PC-3 (cell line): Measurements from ENCODE around the gene DGKI. TPM values are rescaled to one million over a fixed set of nuclear protein-coding genes. Genes with fewer than 3 reads are reported as not detected.

Experiments
- ATAC-seq: fragments of 200-7000 bp; cut with Tn5 transposase; 2 replicates; pipeline ENCODE4 v1.9.1; 2020; ENCODE audit warnings: mild to moderate bottlenecking, moderate library complexity
- BruUV-seq: library from RNA; stranded (reverse); fragments of 400-500 nt; replicated peaks from 2 replicates; lab custom pipeline; 2021; lab: Mats Ljungman, UMichigan
- CTCF ChIA-PET: fragments of 300-600 bp; sonication (Branson Sonifier 250); formaldehyde crosslinking; loops from one replicate; lab custom pipeline; 2022; ENCODE audit warnings: antibody characterized with exemption; lab: Charles Lee
- POLR2A ChIA-PET: fragments of 300-600 bp; sonication (Branson Sonifier 250); formaldehyde crosslinking; loops from one replicate; lab custom pipeline; 2022; ENCODE audit warnings: antibody characterized with exemption; ENCODE audit not compliant: unreplicated experiment; lab: Charles Lee
- DNase-seq: peaks from one replicate; pipeline ENCODE4 v3.0.0-alpha.2; 2015
- H2AFZ ChIP-seq: fragments of 300-600 bp; sonication (generic); 2 replicates; pipeline ENCODE4 v1.6.0; 2016; ENCODE audit warnings: antibody characterized with exemption, low read length
- H3F3A ChIP-seq: fragments of 300-600 bp; sonication (generic); one replicate; pipeline ENCODE4 v1.6.0; 2017; ENCODE audit warnings: antibody characterized with exemption, low read length, control low read depth, mild to moderate bottlenecking; ENCODE audit not compliant: unreplicated experiment
- H3K27ac ChIP-seq: fragments of 300-600 bp; sonication (generic); 2 replicates; pipeline ENCODE4 v1.5.1; 2016; ENCODE audit warnings: mild to moderate bottlenecking, low read length
- H3K27me3 ChIP-seq: fragments of 300-600 bp; sonication (generic); 2 replicates; pipeline ENCODE4 v1.6.1; 2016; ENCODE audit warnings: low read length, mixed read lengths
- H3K36me3 ChIP-seq: fragments of 300-600 bp; sonication (generic); 2 replicates; pipeline ENCODE4 v1.6.1; 2016; ENCODE audit warnings: low read depth, mixed run types, low read length, mixed read lengths
- H3K4me1 ChIP-seq: fragments of 300-600 bp; sonication (generic); 2 replicates; pipeline ENCODE4 v1.5.1; 2016; ENCODE audit warnings: low read length; ENCODE audit not compliant: insufficient read depth
- H3K4me2 ChIP-seq: fragments of 300-600 bp; sonication (generic); 2 replicates; pipeline ENCODE4 v1.6.0; 2016; ENCODE audit warnings: low read length
- H3K4me3 ChIP-seq: fragments of 300-600 bp; sonication (generic); 2 replicates; pipeline ENCODE4 v1.5.1; 2016; ENCODE audit warnings: mild to moderate bottlenecking, low read length, mixed read lengths
- H3K79me2 ChIP-seq: fragments of 300-600 bp; sonication (generic); 2 replicates; pipeline ENCODE4 v1.6.1; 2017; ENCODE audit warnings: low read length, mixed read lengths
- H3K9ac ChIP-seq: fragments of 300-600 bp; sonication (generic); 2 replicates; pipeline ENCODE4 v1.6.0; 2016; ENCODE audit warnings: mild to moderate bottlenecking, low read length
- H3K9me2 ChIP-seq: fragments of 300-600 bp; sonication (generic); replicated peaks from 2 replicates; pipeline ENCODE4 v1.6.1; 2016; ENCODE audit warnings: mixed run types, low read length, mixed read lengths
- H3K9me3 ChIP-seq: fragments of 300-600 bp; sonication (generic); 2 replicates; pipeline ENCODE4 v1.6.1; 2016; ENCODE audit warnings: low read length, mixed read lengths
- H4K20me1 ChIP-seq: fragments of 300-600 bp; sonication (generic); 2 replicates; pipeline ENCODE4 v1.6.1; 2016; ENCODE audit warnings: low read length, mixed read lengths
- EZH2 ChIP-seq: fragments of 300-600 bp; sonication (generic); IDR thresholded peaks from one replicate; pipeline ENCODE4 v1.6.1; 2017; ENCODE audit warnings: antibody characterized with exemption, mild to moderate bottlenecking, low read length; ENCODE audit not compliant: unreplicated experiment
- EZH2phosphoT487 ChIP-seq: fragments of 300-600 bp; sonication (generic); IDR thresholded peaks from 2 replicates; pipeline ENCODE4 v1.6.1; 2018; ENCODE audit warnings: mild to moderate bottlenecking, antibody characterized with exemption, low read length, borderline replicate concordance
- intact Hi-C: fragments of 100-400 bp; cut with micrococcal nuclease; formaldehyde crosslinking; loops from 2 replicates; pipeline ENCODE4 v1.9.0; 2023
- total RNA-seq: library from RNA; depleted of rRNA; stranded (reverse); fragments of >200 nt; gene quantifications from 2 replicates; pipeline ENCODE4 v1.2.3, GENCODE V29; 2014
- TF ChIP-seq, protein P1 (sequence below): fragments of 300-600 bp; sonication (generic); conservative IDR thresholded peaks from 2 replicates; pipeline ENCODE4 v1.5.1; 2017; ENCODE audit warnings: antibody characterized with exemption, low read depth, mild to moderate bottlenecking, low read length

DGKI gene
- total RNA-seq, 1 experiment from 2014 or later: not detected

DNA sequence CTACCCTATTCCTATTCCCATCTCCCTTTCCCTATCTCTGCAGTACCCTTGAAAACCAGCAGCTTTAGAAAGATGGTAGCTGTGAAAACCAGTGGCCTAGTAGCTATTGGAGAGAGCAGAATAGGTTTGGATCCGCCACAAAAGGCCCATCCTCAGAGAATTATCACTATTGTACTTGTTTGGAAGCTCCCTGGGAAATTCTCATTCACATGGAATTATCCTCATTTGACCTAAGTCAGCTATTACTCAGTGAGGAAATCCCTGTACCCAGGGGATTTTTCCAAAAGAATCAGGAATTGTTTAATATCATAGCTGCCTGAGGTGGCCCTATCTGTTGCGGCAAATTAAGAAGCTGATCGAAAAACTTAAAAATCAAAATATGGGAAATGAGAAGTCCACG lies 51.6 kb downstream of the DGKI start:
- no peak for DNase-seq
- no peaks in the 10 kb centered on the region for H3K9me2 ChIP-seq
- H3F3A ChIP-seq: no peaks in the 10 kb centered on the region
- H2AFZ ChIP-seq: no peak overlapping the region
- H3K4me3 ChIP-seq: no peak overlapping the region
- ATAC-seq: no peak
- no peak overlapping the region for H3K4me2 ChIP-seq
- no peaks in the 10 kb centered on the region for H3K36me3 ChIP-seq
- CTCF ChIA-PET: no interaction called here
- H3K4me1 ChIP-seq: no peaks in the 10 kb centered on the region
- POLR2A ChIA-PET: no interaction called here
- no peak overlapping the region for H3K9ac ChIP-seq
- H4K20me1 ChIP-seq: no peaks in the 10 kb centered on the region
- no peaks in the 10 kb centered on the region for H3K9me3 ChIP-seq
- TF ChIP-seq, protein P1, sequence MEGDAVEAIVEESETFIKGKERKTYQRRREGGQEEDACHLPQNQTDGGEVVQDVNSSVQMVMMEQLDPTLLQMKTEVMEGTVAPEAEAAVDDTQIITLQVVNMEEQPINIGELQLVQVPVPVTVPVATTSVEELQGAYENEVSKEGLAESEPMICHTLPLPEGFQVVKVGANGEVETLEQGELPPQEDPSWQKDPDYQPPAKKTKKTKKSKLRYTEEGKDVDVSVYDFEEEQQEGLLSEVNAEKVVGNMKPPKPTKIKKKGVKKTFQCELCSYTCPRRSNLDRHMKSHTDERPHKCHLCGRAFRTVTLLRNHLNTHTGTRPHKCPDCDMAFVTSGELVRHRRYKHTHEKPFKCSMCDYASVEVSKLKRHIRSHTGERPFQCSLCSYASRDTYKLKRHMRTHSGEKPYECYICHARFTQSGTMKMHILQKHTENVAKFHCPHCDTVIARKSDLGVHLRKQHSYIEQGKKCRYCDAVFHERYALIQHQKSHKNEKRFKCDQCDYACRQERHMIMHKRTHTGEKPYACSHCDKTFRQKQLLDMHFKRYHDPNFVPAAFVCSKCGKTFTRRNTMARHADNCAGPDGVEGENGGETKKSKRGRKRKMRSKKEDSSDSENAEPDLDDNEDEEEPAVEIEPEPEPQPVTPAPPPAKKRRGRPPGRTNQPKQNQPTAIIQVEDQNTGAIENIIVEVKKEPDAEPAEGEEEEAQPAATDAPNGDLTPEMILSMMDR: no peak
- TF ChIP-seq EZH2phosphoT487: no peak
- no peak for TF ChIP-seq EZH2
- no peak overlapping the region for H3K27ac ChIP-seq
- no TSS peak for BruUV-seq
- H3K27me3 ChIP-seq: peaks cover 50% of the 10 kb centered on the region
- intact Hi-C loops: no loop called here
- H3K79me2 ChIP-seq: no peaks in the 10 kb centered on the region

GRCh38 chr7:137791930-137792329 lies 54.8 kb downstream of the DGKI start:
- no peaks in the 10 kb centered on the region for H3K9me3 ChIP-seq
- H3K4me3 ChIP-seq: no peak overlapping the region
- no peak overlapping the region for H2AFZ ChIP-seq
- TF ChIP-seq, protein P1: no peak
- TF ChIP-seq EZH2phosphoT487: no peak
- TF ChIP-seq EZH2: no peak
- H3K36me3 ChIP-seq: no peaks in the 10 kb centered on the region
- H3K27me3 ChIP-seq: peaks cover 62% of the 10 kb centered on the region
- H3K9ac ChIP-seq: no peak overlapping the region
- no peaks in the 10 kb centered on the region for H3K9me2 ChIP-seq
- intact Hi-C loops: no loop called here
- ChIA-PET POLR2A (no interaction called here), CTCF (no interaction called here)
- no peaks in the 10 kb centered on the region for H3F3A ChIP-seq
- BruUV-seq: no TSS peak
- H3K4me1 ChIP-seq: no peaks in the 10 kb centered on the region
- no peak overlapping the region for H3K4me2 ChIP-seq
- no peaks in the 10 kb centered on the region for H3K79me2 ChIP-seq
- H3K27ac ChIP-seq: no peak overlapping the region
- no peaks in the 10 kb centered on the region for H4K20me1 ChIP-seq
- DNase-seq: no peak
- ATAC-seq: no peak

- Histone ChIP-seq H3K4me2 (no peak overlapping the region), H3K9me2 (no peaks in the 10 kb centered on the region), H3K4me1 (no peaks in the 10 kb centered on the region), H3K4me3 (no peak overlapping the region), H3K27me3 (peaks cover 60% of the 10 kb centered on the region), H3K9ac (no peak overlapping the region), H2AFZ (no peak overlapping the region), H3K27ac (no peak overlapping the region), H3F3A (no peaks in the 10 kb centered on the region), H3K9me3 (no peaks in the 10 kb centered on the region), H4K20me1 (no peaks in the 10 kb centered on the region), H3K79me2 (no peaks in the 10 kb centered on the region), H3K36me3 (no peaks in the 10 kb centered on the region)
- intact Hi-C loops: no loop called here
- no TSS peak for BruUV-seq
- ChIA-PET POLR2A (no interaction called here), CTCF (no interaction called here)
- TF ChIP-seq, protein P1: no peak
- TF ChIP-seq EZH2: no peak
- TF ChIP-seq EZH2phosphoT487: no peak
- DNase-seq: no peak
- no peak for ATAC-seq
These were observed 55.9 kb downstream of the DGKI start for GRCh38 chr7:137790828-137791227.
